Activated CD8-positive, alpha-beta memory T cell treated with anti-CD3 and anti-CD28 coated beads for 4 hours (primary cell): Measurements from ENCODE around the gene ZFP90.
A peak's percentile ranks its signal among the peaks of the same experiment; 100 is the strongest.
"Not testable (repeated sequence)": the region's sequence is repeated elsewhere in the genome, so short reads cannot be mapped to it uniquely, and the experiment has no call there.

ENCODE experiments used
- DNase-seq, 2 donors: peaks; one replicate each; pipeline ENCODE4 v3.0.0-alpha.2; 2020; ENCODE audit warnings: low read depth in 2 of 2

ZFP90 gene

DNA sequence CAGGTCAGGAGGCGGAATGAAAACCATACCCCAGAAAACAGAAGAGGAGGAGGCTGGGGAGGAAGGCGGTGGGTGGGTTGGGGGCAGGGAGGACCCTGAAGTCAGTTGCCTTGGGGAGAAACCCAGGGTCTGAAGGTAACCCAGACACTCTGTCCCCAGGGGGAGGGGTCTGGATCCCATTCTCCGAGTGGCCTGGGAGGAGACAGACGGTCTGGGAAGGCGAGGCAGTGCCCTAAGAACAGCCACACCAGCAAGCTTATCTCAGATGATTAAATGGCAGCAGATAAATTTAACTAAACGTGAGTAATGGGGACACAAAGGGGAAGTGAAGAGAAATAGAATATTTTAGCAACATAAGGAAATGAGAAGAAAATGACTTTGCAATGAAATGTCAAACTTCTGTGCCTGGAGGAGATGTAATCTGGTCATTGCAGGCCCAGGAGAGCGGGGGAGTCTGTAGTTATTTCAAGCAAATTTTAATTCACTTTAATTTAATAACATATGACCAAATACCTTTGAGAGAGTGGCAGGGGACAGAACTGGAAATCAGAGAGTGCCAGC, 21.4 kb upstream of the ZFP90 start:
- DNase-seq = no peak

DNA sequence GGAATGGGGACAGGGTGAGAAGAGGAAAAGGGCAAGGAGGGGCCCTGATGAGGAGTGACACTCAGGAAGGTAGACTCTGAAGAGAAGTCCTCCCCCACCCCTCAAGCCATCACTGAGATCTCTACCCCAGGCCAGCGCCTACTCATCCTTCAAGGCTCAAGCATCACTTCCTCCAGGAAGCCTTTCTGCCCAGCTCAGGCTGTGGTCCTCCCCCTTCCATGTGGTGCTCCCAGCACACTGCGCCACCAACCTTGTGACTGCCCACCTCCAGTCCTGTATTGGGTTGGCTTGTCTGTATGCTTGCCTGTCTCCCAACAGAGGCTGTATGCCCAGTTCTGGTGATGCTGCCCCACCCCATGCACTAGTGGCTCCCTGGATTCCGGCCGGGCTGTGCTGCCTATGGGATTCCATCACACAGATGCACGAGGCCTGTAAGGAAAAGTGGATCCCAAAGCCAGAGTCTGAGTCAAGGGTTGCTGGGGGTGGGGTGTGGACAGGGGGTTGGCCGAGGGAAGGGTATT, 19.8 kb upstream of the ZFP90 start:
- no peak for DNase-seq

DNA sequence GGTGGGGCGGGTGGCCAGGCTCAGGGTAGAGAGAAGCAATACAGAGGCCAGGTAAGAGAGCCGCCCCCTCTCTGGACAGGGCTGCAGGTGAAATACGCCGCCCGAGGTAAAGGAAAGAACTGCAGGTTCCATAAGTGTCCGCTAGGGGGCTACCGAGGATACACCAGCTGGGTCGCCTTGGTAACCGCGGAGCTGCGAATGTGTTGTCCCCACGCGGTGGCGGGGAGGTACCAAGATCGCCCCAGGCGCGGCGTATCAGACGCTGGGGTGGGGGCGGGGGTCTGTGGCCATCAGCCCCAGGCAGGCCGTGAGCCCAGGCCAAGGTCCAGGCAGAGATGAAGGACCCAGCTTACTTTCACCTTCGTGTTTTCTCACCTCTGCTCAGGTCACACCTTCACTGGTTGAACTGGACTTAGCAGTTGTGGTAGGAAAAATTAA, 18.4 kb upstream of the ZFP90 start:
- DNase-seq = peak; percentile 69 to 75

DNA sequence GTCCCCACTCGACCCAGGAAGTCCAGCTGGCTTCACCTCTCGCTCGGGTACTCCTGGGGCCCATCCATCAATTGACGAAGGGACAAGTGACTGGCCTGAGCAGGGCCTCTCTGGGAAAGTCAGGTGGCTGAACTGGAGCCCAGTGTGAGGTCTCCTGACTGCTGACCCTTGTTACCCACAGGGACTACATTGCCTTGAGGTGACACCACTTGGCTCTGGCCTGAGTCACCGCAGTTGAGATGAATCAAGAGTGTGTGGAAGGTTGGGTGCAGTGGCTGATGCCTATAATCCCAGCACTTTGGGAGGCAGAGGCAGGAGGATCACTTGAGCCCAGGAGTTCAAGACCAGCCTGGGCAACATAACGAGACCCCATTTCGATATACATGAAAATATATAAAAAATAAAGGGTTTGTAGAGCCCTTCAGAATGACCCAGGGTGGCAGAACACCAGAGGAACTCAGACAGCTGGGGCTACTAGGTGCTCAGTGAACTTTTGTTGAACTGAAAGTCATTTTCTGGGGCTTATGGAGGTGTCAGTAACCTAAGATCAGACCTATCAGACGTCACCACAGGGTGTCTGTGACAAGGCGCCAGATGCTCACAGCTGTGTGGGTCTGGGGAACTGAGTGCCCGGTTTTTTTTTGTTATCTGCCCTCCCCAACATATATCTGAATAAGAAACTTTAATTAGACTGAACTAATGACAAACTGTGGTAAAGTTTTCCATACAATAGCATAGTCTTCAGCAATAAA, 14.8 kb upstream of the ZFP90 start:
- DNase-seq = no peak

DNA sequence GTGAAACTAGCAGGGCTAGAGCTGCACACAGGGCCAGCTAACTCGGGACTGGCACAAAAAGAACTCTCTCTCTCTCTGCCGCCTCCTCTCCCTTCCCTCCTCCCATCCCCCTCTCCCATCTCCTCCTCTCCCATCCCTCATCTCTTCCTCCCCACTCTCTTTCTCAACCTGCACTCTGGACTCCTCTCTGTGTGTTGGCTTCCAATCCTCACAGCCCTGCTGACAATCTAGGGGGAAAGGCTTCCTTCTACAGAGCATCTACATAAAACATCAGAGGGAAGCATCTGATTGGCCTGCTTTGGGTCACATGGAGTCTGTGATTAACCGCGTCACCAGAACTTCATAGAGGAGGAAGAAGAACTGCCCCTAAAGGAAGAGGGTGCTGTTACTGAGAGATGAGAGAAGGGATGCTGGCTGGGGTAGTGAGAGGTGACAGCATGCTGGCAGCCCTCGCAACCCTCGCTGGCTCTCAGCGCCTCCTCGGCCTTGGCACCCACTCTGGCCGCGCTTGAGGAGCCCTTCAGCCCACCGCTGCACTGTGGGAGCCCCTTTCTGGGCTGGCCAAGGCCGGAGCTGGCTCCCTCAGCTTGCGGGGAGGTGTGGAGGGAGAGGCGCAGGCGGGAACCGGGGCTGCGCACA, 12.8 kb upstream of the ZFP90 start:
- DNase-seq = no peak

- no peak for DNase-seq
Observed at GRCh38 chr16:68526782-68527145, 12.3 kb upstream of the ZFP90 start.

- no peak for DNase-seq
Observed at GRCh38 chr16:68528233-68528632, 10.9 kb upstream of the ZFP90 start.

DNA sequence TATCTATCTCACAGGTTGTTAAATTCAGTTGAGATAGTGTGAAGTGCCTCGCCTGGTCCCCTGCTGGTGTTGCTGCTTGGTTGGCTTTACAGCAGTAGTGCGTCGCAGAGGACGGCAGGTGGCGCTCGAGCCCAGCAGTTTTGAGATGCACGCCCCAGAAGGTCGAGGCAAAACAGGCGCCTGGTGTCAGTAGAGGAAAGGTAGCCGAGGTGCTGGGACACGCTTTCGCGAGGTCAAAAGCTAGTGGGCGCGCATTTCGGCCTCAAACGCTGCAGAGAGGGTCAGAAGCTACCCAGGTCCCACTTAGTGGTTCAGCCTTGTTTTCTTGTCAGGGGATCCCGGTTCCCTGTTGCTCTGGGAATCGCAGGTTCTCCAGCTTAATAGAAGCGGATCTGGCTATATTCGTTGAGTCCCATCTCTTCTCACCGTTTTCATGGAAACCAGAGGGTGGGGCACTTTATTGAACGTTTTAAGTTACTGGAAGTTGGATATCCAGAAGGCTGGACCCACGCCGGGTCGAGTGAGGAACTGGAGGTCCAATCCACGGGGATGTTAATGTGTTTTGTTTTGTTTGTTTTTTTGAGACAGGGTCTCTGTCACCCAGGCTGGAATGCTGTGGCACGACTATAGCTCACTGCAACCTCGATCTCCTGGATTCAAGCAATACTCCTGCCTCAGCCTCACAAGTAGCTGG, 10.3 kb upstream of the ZFP90 start:
- DNase-seq = peak; percentile 69 to 77

DNA sequence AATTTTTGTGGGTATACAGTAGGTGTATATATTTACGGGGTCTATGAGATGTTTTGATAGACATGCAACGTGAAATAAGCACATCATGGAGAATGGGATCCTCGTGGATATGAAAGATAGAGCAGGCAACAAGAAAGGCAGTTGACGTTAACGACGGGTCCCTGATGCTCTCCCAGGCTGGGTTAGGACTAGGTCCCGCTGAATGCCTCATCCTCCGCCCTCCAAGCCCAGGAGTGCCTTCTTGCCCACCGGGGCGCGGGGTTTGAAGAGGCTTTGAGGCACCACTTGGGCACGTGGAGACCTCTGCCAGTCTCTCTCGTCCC, 9.5 kb upstream of the ZFP90 start:
- no peak for DNase-seq

- DNase-seq = peak; percentile 76 to 83
Observed at GRCh38 chr16:68529931-68530701, 9.0 kb upstream of the ZFP90 start.

GRCh38 chr16:68533937-68534336, 5.2 kb upstream of the ZFP90 start:
- no peak for DNase-seq

DNA sequence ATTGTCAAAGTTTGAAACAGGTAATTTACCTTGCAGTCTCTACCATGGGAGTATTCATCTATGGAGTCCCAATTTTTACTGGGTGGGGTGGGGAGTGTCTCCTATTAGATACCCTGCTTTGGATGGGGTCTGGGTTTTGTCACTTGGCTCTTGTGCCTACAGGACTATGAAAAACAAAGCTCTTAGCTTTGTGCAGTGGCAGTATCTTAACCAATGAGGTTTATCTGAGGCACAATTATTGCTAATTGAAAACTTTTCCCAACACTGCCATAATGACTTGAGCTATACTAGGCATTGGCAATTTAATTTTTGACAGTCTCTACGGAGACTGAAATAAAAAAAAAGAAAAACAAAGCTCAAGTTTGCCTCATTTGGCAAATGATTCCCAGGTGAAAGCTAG, 3.8 kb upstream of the ZFP90 start:
- DNase-seq = no peak

- DNase-seq = no peak
Observed at GRCh38 chr16:68539711-68540239, 684 bp downstream of the ZFP90 start.

GRCh38 chr16:68548947-68549346, 9.9 kb downstream of the ZFP90 start:
- no peak for DNase-seq

- no peak for DNase-seq
Observed at GRCh38 chr16:68553186-68553585, 14.1 kb downstream of the ZFP90 start.

- DNase-seq = not testable (repeated sequence)
Observed at GRCh38 chr16:68560341-68560740, 21.2 kb downstream of the ZFP90 start.

DNA sequence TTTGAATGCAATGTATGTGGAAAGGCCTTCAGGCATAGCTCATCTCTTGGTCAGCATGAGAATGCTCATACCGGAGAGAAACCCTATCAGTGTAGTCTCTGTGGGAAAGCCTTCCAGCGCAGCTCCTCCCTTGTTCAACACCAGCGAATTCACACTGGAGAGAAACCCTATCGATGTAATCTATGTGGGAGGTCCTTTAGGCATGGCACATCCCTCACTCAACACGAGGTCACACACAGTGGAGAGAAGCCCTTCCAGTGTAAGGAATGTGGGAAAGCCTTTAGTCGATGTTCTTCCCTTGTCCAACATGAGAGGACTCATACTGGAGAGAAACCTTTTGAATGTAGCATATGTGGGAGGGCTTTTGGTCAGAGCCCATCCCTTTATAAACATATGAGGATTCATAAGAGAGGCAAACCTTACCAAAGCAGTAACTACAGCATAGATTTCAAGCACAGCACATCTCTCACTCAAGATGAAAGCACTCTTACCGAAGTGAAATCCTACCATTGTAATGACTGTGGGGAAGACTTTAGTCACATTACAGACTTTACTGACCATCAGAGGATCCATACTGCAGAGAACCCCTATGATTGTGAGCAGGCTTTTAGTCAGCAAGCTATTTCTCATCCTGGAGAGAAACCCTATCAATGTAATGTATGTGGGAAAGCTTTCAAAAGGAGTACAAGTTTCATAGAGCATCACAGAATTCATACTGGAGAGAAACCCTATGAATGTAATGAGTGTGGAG, 24.7 kb downstream of the ZFP90 start:
- DNase-seq = no peak

- no peak for DNase-seq
Observed at GRCh38 chr16:68564382-68564985, 25.4 kb downstream of the ZFP90 start.

GRCh38 chr16:68574479-68574878, 35.4 kb downstream of the ZFP90 start:
- no peak for DNase-seq

GRCh38 chr16:68575082-68575481, 36.0 kb downstream of the ZFP90 start:
- DNase-seq = no peak
